ENCODE results near the gene IQGAP2. TPM values are rescaled to one million over a fixed set of nuclear protein-coding genes. Genes with fewer than 3 reads are reported as not detected.
"Not testable (repeated sequence)": the region's sequence is repeated elsewhere in the genome, so short reads cannot be mapped to it uniquely, and the experiment has no call there.

IQGAP2 gene
- polyA plus RNA-seq, 4 donors, result 67.9 to 97.7 (median 83.5) TPM

DNA sequence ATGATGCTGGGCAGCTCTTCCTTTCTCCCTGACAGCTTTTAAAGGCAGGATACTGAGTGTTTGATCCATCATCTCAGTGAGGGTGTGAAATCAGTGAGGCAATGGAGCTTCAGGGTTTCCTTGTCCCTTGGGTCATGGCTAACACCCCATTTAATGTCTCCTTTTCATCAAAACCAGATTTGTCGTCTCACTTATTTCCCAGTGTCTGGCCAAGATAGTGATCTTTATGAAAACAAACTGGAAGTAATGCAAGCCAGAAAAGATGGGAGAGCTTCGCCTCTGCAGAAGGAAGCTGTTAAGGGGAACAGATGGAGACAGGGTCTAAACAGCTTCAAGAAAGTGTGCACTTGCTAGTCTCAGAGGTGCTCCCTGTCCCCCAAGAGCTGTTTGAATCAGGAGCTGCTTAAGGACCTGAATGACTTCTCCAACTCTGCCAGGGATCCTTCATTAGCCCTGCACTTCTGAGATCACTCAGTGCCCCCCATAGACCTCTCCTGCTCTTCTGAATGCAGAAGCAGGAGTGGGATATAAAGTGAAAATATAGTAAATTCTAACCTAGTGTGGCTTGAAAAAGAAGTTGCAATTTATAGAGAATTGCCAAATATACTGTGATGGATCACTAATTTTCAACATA is 124.0 kb downstream of the IQGAP2 start:
- DNase-seq (ENCODE audit: low read depth in 4 of 4, low spot score in 3 of 4), result no peak

DNA sequence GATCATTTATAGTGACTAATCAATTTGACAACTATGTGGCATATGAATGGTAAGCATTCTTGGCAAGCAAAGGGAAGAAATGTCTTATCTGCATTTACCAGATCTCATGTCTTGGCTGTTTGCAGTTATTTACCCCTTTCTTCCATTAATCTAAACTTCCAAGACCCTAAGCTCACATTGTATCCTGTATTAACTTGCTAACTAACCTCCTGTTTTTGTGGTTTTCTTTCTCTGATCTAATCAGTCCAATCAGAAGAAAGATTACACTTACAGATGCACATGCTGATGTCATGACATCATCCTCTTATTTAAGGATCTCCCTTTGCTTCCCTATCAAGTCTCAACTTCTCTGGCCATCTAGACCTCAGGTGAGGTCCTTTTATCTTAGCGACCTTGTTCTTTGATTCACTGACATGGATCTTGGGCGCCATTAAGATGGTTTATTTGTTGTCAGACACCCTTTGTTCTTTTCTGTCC is 124.6 kb downstream of the IQGAP2 start:
- no peak for DNase-seq (ENCODE audit: low read depth in 4 of 4, low spot score in 3 of 4)

DNA sequence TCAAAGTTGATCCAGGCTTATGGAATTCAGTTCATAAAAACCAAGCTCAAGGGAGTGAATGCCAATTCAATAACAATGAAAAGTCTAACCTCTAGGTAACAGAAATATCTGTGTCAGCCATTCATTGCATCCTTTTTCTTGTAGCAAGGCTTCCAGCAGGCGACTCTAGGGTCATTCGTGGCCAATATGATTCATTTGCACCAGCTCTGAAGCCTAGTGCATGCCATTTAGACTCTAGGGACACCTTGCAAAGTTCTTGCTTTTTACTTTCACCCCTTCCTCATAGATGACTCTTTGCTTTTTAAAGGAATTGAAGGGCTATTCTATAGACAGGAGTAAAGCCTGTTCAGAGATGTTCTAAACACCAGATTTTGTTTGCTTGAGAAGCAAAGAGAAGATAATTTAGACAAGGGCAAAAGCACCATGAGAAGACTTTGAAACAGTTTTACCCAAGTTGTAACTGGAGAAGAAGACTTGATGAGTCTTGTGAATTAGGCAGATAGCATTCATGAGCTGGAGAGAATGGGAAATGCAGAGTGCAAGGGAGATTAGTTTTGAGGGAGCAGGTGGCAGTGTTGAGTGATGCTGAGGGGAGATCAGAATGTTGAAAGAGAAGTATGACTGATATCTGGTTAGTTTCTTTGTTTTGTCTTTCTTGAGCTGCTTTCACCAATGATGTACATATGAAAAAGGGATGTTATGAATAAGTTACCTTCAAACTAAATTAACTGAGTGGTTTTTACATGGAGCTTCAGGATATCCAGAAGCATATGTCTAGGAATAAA is 125.7 kb downstream of the IQGAP2 start:
- no peak for DNase-seq (ENCODE audit: low read depth in 4 of 4, low spot score in 3 of 4)

DNA sequence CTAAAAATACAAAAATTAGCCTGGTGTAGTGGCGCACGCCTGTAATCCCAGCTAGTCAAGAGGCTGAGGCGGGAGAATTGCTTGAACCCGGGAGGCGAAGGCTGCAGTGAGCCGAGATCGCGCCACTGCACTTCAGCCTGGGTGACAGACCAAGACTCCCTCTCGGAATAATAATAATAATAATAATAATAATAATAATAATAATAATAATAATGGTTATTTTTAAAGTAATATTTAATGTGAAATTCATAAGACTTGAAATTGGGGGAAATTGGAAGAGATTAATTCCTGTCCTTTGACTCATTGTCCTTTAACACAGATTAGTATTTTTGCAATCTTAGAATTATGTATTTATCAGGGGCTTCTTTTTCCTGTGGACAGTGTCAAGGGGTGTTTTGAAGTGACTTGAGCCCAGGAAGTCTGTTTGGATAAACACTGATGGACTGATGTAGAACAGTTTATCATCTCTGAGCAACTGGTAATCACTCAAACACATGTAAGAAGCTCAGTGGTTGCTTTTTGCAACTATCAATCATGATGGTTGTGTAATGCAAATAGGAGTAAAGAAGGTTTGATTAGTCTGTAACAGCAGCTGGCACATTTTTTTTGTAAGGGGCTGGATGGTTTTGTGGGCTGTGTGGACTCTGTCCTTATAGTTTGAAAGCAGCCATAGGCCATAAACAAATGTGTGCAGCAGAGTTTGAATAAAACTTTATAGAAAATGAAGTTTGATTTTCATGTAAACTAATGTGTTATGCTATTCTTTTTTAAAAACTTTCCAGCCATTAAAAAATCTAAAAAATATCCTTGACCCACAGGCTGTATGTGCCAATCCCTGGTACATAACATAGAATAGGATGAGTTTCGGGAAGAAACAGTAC is 126.6 kb downstream of the IQGAP2 start:
- no peak for DNase-seq (ENCODE audit: low read depth in 4 of 4, low spot score in 3 of 4)

DNA sequence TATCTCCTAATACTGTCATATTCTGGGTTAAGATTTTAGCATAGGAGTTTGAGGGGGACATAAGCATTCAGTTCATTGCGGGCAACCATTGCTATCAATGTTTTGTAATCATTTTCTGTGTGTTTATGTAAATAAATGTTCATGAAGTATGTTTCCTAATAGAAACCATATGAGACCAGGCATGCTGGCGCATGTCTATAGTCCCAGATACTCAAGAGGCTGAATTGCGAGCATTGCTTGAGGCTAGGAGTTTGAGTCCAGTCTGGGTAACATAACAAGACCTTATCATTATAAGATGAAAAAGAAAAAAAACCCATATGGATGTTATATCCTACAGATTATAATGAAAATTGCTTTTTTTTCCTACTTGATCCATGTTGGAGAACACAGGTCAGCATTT is 129.0 kb downstream of the IQGAP2 start:
- DNase-seq (ENCODE audit: low read depth in 4 of 4, low spot score in 3 of 4), result no peak

DNA sequence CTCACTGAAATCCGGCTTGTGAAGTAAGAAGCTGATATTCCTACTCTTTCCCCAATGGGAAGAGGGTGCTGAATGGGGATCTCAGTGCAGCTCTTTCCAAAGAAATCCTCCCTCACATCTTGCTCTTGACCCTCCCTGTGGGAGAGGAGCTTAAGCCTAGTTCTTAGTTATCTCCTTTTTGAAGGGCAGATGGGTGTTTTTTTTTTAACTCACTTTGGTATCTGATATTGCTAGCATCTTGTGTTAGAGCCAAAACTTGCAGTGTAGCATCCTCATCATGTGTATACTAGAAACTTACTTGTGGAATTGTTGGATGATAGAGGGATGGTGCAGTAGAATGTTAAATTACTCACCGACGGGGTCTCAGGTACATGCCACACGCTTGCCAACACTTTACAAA is 129.9 kb downstream of the IQGAP2 start:
- DNase-seq (ENCODE audit: low read depth in 4 of 4, low spot score in 3 of 4), result no peak

DNA sequence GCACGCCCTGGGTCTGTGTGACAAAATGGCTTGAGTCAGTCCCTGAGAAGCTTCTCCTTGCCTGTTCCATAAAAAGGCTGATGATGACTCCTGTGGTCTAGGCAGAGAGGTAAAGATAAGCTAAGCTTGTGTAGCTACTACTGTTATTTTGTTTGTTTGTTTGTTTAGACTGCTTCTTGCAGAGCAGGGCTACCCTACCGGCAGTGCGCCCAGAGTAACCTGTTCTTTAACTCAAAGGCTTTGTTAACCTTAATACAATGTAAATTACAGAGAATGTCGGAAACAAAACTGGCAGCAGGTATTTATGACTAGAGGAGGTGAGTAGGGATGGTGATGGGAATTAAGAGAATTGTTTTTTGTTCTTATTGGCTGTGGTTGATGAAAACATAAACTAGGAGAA is 132.5 kb downstream of the IQGAP2 start:
- no peak for DNase-seq (ENCODE audit: low read depth in 4 of 4, low spot score in 3 of 4)

DNA sequence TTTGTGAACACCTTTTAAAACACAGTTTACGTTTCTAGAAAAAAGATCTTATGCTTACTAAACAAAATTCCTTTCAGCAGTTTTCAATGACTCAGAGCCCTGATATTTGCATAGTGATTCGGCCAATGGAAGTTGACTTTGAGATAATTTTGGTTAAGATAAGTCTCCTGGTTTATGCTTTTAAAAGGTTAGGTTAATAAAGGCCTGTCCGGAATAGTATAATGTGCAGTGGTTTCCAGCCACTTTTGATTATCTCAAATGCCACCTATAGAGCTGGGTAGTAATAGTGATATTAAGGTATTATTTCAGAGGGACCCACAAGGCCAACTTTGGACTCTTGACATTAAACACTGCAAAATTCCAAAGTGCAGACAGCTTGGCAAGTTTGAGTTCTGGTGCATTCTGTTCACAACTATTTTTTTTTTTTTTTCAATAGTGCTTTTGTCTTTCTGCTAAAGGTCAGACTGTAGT is 134.0 kb downstream of the IQGAP2 start:
- DNase-seq (ENCODE audit: low read depth in 4 of 4, low spot score in 3 of 4), result no peak

DNA sequence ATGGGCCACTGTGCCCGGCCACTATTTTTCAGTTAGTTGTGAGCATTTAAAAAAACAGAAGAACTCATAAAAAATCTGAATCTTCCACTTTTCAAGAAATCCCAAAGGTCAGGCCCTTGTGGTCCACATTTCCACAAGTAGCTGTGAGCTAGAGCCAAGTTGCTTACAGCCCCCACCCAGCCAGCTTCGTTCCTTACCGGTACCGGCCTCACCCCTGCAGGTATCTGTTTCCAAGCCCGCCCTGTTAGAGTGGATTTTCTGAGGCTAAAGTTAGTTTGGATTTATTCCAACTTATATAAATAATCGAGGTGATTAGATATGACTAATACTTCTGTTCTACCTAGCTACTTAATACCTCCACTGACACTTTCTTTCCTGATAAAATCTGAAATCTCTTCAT is 139.2 kb downstream of the IQGAP2 start:
- no peak for DNase-seq (ENCODE audit: low read depth in 4 of 4, low spot score in 3 of 4)

DNA sequence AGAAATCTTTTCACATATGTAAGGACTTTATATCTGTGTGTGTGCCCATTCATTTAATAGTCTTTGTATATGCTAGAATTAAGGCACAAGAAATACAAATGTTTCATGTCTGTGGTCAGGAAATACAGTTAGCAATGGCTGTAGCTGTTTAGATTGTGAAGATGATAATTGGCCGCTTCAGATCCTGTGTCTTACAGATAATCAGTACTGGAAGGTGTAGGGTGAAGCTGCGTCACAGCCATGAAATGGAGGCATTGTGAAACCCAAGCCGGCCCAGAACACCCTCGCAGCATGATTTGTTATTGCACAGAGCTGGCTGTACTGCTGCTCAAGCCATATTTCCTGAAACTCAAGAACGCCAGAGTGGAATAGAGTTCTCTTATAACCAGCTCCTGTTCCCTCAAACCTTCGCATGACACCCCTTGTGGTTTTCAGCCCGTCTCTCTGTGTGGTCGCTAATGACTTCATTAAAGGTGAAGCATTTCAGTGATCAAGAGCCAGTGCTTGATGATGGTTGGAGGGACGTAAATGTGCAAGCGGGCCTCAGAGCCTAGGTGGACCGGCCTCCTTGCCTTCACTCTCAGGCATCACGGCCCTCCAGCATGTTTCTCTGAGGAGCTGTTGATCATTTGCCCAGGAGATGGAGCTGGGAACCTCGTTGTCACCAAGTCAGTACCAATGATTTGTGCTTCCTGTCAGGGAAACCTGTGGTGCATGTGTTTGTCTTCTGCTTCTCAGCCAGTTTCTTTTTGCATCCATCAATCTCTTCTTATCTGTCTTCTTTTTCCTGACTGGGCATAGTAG is 140.0 kb downstream of the IQGAP2 start:
- DNase-seq (ENCODE audit: low read depth in 4 of 4, low spot score in 3 of 4), result no peak

DNA sequence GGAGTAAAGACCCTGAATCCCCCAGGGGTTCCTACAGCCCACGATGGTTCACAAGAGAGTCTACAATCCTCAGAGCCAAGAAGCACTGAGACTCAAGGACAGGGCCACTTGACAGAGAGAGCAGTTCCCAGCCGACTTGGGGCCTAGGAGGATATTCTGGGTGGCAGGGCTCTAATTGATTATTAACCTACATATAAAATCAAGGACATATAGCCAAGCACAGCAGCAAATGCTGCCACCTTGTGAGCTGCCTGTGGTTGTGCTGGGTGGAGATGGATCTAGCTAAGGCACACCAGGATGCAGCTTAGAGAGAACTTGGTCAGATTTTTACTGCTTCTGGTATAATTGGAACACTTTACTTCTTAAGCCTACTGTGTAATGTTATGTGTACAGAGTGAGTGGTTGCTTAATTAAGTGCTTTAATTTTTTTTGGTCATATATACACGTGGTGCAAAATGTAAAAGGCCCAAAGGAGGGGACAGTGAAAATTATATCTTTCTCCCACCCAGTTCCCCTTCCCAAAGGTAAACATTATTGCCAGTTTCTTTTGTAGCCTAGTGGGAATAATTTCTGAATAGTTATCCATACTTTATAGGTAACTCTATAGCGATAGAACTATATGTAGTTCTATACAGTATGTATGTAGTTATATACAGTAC is 141.3 kb downstream of the IQGAP2 start:
- peak in 2 of 4 donors; percentile 33 to 42 for DNase-seq (ENCODE audit: low read depth in 4 of 4, low spot score in 3 of 4)

DNA sequence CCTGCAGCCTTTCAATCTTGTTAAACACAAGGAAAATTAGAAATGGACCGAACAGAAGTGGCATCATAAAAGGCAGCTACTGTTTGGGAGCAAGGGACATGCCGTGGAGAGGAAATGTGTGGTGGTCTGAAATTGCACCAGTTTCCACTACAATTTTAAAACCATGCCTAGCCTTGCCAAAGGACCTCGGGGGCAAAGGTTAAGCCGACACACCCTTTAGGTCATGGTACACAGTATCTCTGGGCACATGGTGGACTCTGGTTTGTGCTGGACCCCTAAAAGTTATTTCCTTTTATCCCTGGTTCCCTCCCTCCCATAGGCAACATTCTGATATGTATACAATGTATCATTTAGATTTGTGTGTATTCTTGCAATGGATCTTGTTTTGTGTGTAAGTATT is 142.1 kb downstream of the IQGAP2 start:
- DNase-seq (ENCODE audit: low read depth in 4 of 4, low spot score in 3 of 4), result no peak

DNA sequence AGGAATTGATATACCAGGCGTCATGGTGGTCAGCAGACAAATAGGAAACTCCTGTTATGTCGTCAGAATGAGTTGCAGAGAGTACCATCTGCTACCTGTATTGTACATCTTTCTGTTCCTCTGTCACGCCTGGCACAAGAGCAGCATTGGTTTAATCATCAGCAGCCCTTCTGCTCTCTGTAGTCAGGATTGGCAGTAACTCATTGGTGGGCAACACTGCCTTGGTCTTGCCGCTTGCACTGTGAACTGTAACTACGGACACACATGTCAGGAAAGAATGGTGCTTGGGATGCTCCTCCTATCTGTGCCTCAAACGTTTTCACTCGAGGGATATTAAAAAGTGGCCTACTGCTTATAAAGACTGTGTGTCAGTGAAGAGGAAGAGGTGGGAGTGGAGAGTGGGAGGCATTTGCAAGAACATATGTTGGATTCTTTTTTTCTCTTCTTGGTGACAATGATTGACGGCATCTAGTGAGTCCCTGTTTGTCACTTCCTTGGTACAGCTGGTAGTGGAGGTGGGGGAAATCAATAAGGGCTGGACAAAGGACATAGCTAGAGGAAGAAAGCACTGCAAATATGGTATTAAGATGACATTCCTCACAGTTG is 143.5 kb downstream of the IQGAP2 start:
- DNase-seq (ENCODE audit: low read depth in 4 of 4, low spot score in 3 of 4), result no peak

DNA sequence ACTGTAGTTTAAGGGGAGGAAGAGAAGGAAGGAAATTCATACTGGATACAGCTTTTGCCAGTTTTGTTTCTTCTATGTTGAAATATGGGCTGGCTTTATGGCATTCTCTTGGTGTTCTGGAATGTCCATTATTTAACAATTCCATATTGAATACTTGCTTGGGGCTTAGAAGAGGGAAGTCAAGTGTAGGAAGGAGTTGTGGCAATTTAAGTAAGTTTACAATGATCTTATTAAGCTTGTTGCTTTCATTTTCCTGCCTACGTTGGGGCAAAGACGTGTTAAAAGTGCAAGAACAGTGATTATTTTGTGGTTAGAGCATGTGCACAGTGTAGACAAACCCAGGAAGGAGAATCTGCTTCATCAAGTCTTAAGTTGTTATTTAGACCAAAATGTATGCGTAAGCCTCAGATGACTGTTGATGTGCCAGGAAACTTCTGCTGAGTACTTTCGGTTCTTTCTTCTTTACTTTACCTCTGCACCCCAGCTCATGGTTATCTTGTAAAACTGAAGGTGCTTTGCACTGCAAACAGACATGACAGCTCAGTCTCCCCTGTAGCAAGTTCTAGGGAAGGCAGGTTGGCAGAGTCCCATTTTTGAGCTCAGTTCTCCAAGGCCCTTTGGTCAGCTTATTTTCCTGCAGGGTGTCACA is 144.3 kb downstream of the IQGAP2 start:
- no peak for DNase-seq (ENCODE audit: low read depth in 4 of 4, low spot score in 3 of 4)

DNA sequence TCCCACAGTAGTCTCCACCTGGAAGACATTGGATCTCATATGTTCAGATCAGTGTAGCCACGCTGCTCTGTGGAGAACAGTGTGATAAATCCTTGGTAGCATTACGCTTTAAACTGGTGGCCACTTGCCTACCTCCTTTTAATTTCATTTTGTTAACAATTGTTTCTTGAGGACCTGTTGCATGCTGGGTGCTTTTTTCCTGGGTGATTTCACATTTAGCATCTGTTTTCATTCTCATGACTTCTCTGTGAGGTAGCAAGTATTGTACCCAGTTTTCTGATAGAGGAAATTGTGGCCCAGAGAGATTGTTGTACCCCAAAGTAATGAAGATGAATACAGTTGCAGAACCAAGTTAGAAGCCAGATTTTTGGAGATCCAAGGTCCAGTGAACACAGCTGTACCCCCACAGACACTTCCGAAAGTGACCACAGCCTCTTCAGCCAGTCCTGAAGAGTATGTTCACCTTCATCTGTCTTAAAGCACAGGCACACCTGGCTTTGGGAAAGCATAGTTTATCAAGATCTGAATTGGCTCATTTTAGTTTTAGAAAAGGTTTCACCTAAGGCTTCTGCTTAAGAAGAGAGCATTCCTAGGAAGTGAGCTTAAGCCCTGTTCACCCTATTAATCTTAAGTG is 144.9 kb downstream of the IQGAP2 start:
- DNase-seq (ENCODE audit: low read depth in 4 of 4, low spot score in 3 of 4), result no peak

DNA sequence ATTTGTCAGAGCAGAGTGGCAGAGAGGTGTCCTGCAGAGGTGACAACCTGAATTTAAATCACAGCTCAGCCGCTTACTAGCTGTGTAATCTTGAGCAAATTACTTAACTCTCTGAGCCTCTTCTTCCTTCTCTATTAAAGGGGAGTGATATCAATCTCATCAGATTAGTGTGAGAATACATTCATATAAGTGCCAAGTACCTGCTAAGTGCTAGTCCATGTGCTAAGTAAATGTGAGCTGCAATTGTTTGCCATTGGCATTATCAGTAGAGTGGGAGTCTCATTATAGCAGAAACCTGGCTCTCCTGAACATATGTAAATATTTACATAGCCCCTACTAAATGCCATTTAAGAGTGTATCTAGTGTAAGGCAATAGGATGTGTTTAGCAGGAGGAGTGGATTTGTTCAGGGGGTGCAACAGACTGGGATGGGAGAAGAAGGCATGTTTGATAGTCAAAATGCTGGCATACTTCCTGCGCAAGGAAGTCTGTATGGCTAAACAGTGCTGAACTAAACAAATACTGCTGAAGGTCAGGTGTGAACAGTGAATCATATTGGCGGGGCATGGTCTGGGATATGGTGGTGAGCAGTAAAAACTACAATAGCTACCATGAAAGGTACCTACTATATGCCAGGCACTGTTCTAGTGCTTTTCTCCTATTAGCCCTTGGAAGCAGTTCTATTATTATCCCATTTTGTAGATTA is 145.6 kb downstream of the IQGAP2 start:
- DNase-seq (ENCODE audit: low read depth in 4 of 4, low spot score in 3 of 4), result no peak

DNA sequence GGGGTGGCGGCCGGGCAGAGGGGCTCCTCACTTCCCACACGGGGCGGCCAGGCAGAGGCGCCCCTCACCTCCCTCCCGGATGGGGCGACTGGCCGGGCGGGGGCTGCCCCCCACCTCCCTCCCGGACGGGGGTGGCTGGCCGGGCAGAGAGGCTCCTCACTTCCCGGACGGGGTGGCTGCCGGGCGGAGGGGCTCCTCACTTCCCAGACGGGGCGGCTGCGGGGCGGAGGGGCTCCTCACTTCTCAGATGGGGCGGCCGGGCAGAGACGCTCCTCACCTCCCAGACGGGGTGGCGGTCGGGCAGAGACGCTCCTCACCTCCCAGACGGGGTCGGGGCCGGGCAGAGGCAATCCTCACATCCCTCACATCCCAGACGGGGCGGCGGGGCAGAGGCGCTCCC is 147.8 kb downstream of the IQGAP2 start:
- not testable (repeated sequence) for DNase-seq (ENCODE audit: low read depth in 4 of 4, low spot score in 3 of 4)

DNA sequence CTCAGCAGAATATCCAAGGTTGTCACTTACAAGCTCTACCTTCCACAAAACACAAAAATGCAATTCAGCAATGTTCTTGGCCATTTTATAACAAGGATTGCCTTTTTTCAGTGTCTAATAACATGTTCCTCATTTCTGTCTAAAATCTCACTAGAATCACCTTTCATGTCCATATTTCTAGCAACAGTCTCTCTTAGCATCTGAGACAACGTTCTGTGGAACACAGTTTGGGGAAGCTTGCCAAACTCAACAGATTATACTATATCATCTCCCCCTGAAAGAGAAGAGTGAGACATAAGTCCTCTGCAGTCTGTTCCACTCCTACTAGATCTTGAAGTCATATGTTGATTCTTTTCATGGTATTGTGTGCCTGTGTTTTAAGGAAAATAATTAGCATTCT is 149.5 kb downstream of the IQGAP2 start:
- no peak for DNase-seq (ENCODE audit: low read depth in 4 of 4, low spot score in 3 of 4)
